ENCODE measurements around the gene KIF26B.

Gene KIF26B

DNA sequence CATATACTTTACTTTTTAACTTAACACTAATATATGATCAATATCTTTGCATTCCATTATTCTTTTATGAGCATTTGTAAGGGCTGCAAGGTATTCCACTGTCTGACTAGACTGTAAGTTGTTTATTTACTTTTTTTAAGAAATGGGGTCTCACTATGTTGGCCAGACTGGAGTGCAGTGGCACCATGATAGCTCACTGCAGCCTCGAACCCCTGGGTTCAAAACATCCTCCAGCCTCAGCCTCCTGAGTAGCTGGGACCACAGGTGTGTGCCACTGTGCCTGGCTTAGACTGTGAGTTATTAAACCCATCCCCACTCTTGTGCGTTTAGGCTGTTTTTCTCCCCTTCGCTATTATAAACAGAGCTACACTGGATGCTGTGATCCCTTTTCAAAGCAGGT, 6.7 kb upstream of the KIF26B start:
- POLR2A ChIA-PET (ENCODE audit: low non-redundant PET), result no interaction called here
- CTCF ChIA-PET, result interaction anchor here (1.6 kb wide), 1 partner anchor 855 kb away, joined by 4 read pairs; no protein-coding TSS in a partner anchor
- TF ChIP-seq, protein P1, sequence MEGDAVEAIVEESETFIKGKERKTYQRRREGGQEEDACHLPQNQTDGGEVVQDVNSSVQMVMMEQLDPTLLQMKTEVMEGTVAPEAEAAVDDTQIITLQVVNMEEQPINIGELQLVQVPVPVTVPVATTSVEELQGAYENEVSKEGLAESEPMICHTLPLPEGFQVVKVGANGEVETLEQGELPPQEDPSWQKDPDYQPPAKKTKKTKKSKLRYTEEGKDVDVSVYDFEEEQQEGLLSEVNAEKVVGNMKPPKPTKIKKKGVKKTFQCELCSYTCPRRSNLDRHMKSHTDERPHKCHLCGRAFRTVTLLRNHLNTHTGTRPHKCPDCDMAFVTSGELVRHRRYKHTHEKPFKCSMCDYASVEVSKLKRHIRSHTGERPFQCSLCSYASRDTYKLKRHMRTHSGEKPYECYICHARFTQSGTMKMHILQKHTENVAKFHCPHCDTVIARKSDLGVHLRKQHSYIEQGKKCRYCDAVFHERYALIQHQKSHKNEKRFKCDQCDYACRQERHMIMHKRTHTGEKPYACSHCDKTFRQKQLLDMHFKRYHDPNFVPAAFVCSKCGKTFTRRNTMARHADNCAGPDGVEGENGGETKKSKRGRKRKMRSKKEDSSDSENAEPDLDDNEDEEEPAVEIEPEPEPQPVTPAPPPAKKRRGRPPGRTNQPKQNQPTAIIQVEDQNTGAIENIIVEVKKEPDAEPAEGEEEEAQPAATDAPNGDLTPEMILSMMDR (conservative IDR thresholded peaks at IDR 0.05; ENCODE audit: low read depth), result no peak
- no peak for DNase-seq (ENCODE audit: low spot score)
- no peak overlapping the region for H3K27ac ChIP-seq

DNA sequence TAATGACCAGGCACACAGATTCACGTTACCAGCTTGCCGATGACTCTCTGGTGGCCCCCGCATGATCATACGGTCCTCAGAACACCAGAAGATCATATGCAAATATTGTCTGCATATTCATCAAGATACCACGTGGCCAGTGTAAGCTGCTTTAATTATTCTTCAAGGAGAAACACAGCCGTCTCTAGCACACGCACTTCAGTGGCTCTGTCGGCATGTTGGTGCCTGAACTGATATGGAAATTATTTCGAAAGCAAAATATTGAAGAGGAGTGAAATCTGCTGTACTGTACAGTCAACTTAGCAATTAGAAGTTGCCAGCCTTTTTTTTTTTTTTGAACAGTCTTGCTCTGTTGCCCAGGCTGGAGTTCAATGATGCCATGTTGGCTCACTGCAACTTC, 5.9 kb upstream of the KIF26B start:
- TF ChIP-seq, protein P1 (conservative IDR thresholded peaks at IDR 0.05; ENCODE audit: low read depth), result no peak
- POLR2A ChIA-PET (ENCODE audit: low non-redundant PET), result no interaction called here
- no peak overlapping the region for H3K27ac ChIP-seq
- CTCF ChIA-PET, result interaction anchor here (1.6 kb wide), 1 partner anchor 854 kb away, joined by 4 read pairs; no protein-coding TSS in a partner anchor
- DNase-seq (ENCODE audit: low spot score), result no peak

DNA sequence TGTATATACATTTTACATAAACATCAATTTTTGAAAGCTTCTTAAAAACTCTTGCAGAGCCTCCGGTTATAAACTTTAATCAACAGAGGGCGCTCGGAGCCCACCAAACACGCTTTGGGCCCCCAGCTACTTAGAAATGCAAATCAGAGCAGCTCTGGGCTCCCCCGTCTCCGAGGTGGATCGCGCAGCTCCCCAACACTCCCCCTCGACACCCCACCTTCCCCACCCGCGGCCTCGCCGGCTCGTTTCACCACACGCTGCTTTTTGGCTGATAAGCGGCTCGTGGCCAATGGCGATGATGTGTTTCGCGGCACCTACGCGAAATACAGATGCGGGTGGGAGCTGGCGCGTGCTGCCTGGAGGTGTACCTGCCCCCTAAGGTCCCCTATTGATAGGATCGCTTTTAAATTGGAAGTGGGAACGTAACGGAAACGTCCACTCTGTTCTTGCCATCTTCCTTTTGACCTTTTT, 1.7 kb upstream of the KIF26B start:
- DNase-seq (ENCODE audit: low spot score), result peak; percentile 66

DNA sequence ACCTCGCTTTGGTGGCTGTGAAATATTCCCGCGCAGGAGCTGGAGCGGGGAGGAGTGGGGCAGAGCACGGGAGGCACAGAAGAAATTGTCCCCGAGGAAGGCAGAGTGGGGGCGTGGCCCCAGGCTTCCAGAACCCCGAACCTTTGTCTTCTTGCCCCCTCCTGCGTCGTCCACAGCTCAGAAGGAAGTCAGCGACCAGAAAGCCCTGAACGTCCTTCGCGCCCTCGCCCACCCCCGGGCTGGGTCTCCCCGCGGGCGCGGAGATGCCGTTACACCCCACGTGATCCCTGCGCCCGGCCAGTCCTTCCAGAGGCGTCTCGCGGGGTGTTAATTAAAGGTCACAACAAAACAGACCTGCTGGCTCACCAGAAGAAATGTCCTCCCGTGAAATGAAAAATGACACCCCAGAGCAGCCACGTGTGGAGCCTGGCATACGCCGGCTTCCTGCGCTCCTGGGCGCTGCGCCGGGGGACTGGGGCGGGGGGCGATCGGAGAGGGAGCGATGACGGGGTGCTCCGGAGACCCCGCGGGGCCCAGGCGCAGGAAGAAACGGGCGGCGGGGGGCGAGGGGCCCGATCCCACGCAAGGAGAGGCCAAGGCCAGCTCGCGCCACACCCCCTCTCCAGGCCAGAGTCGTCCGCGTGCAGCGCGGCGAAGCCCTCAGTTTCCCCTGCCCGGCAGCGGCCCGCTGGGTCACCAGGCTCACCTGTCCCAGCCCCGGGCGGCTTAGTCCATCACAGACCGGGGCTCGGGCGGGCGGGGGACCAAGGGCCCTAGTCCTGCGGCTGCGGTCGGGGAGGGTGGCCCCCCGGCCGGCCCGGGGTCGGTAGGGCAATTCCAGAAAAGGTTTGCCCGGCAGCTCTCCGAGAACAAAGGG, 995 bp upstream of the KIF26B start:
- peak; percentile 5 for DNase-seq (ENCODE audit: low spot score)
- TF ChIP-seq, protein P1 (conservative IDR thresholded peaks at IDR 0.05; ENCODE audit: low read depth), result no peak
- ChIA-PET CTCF (interaction anchor here (0.6 to 1.9 kb wide), 19 partner anchors 9 to 1601 kb away, joined by 3 to 9 read pairs (median 4); no protein-coding TSS in a partner anchor), POLR2A (ENCODE audit: low non-redundant PET) (no interaction called here)
- H3K27ac ChIP-seq, result no peak overlapping the region

More for the DNA sequence above, 1.7 kb upstream of the KIF26B start:
- CTCF ChIA-PET, result interaction anchor here (0.5 to 1.9 kb wide), 25 partner anchors 9 to 1601 kb away, joined by 3 to 9 read pairs (median 4); no protein-coding TSS in a partner anchor
- H3K27ac ChIP-seq, result no peak overlapping the region
- TF ChIP-seq, protein P1 (conservative IDR thresholded peaks at IDR 0.05; ENCODE audit: low read depth), result peak; percentile 75
- POLR2A ChIA-PET (ENCODE audit: low non-redundant PET), result no interaction called here

DNA sequence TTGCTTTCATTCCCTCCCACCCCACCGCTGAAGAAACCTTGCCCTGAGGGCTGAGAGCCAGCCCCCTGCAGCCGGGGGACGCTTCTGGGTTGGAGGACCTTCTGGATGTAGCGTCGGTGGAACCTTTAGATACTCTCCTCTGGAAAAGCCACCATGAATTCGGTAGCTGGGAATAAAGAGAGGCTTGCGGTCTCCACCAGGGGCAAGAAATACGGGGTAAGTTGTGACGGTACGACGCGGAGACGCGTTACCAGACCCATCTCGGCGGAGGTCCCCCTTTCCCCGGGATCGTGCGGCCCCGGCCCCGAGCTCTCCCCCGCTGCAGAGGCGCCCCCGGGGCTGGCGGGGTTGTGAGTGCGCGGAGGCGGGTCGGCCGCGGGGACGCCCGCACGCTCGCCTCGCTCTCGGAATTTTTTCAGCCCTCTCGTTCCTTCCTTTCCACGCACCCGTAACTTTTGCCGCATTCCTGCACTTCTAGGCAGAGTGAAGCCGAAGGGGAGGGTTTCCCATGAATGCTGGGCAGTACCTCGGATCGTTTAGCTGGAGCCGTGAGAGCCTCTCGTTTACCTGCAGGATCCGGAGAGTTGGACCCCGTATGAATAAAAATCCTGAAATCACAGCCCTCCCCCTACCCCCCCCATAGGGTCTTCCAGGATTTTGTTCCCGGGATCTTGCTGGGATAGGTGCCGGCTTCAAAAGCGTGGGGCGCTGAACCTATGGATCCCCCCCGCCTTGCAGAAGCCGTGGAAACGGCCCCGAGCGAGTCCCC, 671 bp downstream of the KIF26B start:
- peak; percentile 24 for DNase-seq (ENCODE audit: low spot score)
- H3K27ac ChIP-seq, result no peak overlapping the region
- TF ChIP-seq, protein P1 (conservative IDR thresholded peaks at IDR 0.05; ENCODE audit: low read depth), result no peak
- POLR2A ChIA-PET (ENCODE audit: low non-redundant PET), result no interaction called here
- CTCF ChIA-PET, result interaction anchor here (0.5 to 1.9 kb wide), 18 partner anchors 10 to 1489 kb away, joined by 3 to 10 read pairs (median 4); no protein-coding TSS in a partner anchor
